ELF-1 (cell line): ENCODE data around the gene RANBP10.
"Not testable (repeated sequence)": the region's sequence is repeated elsewhere in the genome, so short reads cannot be mapped to it uniquely, and the experiment has no call there.

Experiments
- DNase-seq: peaks from one replicate; pipeline ENCODE4 v3.0.0-alpha.2; 2016; ENCODE audit warnings: low read depth, low spot score

Gene RANBP10

GRCh38 chr16:67806428-67807147 is at the start of gene RANBP10, which contains the start of gene TSNAXIP1:
Gene RANBP10, minus strand, starts transcription at chr16:67806560. Its CDS starts 24 bp downstream, at chr16:67806536.
Gene TSNAXIP1, plus strand, starts transcription at chr16:67806889. Its CDS starts 261 bp downstream, at chr16:67807150.
- DNase-seq: peak; percentile 100

DNA sequence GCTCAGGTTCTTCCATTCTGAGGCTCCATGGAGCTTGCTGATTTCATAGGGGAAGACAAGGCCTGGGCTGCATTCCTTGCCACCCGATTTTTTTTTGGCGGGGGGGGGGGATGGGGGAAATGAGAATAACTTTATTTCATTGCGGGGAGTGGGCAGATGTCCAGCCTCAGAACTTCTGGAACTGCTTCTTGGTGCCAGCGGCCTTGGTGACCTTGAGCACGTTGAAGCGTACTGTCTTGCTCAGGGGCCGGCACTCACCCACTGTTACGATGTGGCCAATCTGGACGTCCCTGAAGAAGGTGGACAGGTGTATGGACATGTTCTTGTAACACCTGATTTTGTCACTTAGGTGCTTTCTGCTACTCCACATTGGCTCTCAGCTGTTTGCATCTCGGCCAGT is 49.4 kb upstream of the RANBP10 start:
- no peak for DNase-seq

GRCh38 chr16:67853670-67854069 is 47.3 kb upstream of the RANBP10 start:
- DNase-seq: no peak

DNA sequence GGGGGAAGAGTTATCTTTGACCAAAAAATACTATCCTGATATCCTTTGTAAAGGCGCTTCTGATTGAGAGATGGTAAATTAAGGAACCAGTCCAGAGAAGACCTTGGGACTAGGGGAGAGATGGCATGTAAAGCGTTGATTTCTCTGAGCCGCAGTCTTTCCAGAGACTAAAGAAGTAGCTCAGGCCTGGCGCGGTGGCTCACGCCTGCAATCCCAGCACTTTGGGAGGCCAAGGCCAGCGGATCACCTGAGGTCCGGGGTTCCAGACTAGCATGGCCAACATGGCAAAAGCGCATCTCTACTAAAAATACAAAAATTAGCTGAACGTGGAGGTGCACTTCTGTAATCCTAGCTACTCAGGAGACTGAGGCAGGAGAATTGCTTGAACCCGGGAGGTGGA is 41.8 kb upstream of the RANBP10 start:
- no peak for DNase-seq

DNA sequence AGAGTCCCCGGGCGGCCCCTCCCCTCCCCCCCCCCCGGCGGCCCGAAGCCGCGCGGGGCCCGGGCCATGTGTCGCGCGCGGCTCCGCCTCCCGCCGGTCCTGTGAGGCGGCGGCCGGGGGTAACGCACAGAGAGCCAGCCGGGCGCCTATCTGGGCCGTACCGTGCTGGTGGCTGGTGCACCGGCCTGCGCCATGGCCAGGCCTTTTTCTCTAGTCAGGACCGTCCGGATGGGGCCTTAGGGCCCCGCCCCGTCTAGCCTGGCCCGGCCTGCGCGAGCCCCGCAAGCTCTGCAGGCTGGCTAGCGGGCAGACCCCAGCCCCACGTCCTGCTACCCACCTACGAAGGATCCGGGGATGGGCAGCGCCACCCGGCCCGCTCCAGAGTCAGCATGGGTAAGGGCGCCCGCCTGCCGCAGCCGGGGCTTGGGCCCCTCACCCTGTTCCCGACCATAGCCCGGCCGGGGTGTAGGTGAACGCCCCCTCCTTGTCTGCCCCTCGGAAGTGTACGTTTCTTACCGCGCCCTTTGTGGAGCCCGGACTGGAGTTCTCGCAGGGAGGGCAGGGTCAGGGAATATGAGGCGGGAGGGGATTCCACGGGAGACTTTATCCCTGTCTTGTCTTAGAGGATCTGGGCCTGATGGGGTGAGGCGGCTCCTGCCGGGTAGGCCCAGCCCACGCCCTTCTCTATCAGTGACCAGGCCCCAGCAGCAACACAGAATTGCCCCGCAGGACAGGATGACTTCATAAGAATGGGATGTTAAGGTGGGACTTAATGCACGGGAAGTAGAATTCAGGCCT is 40.9 kb upstream of the RANBP10 start, which contains the start of gene CENPT:
Gene CENPT, minus strand, starts transcription at position 630 of the 798 bp plus-strand sequence. CDS start 13,834 bp downstream, outside the sequence.
- peak; percentile 89 for DNase-seq

DNA sequence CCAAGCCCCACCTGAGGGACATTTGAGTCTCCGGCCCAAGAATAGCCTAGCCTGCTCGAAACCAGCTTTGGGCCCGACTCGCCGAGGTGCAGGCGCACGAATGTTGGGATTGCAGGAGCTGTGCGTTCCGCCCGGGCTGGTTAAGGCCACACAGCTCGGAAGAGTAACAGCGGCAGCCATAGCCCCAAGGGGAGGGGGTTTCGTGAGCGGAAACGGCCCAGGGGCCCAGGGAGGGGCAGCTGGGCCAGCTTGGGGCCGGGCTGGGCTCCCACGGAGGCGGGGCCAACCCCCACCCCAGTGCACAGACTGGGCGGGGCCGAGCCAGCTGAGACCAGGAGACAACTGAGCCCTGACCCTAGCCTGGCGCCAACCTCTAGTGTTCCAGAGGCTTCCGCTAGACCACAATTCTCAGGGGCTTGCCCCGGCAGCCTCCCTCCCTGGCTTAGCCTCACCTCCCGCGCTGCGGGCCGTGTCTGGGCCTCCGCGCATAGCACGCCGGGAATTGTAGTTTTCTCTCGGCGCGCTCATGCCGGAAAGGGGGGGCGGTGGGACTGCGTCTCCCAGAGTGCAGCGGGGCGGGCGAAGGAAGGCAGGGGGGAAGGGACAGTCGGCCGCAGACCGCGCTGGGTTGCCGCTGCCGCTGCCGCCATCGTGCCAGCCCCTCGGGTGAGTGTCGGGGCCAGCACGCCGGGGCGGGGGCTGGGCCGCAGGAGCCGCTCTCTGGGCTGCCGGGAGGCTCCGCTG is 40.1 kb upstream of the RANBP10 start, which contains the start of gene NUTF2:
Gene NUTF2, plus strand, starts transcription at position 614 of the 744 bp plus-strand sequence. CDS start 18,198 bp downstream, outside the sequence.
- DNase-seq: peak; percentile 99

- no peak for DNase-seq
These were observed 39.6 kb upstream of the RANBP10 start for GRCh38 chr16:67846063-67846319.

DNA sequence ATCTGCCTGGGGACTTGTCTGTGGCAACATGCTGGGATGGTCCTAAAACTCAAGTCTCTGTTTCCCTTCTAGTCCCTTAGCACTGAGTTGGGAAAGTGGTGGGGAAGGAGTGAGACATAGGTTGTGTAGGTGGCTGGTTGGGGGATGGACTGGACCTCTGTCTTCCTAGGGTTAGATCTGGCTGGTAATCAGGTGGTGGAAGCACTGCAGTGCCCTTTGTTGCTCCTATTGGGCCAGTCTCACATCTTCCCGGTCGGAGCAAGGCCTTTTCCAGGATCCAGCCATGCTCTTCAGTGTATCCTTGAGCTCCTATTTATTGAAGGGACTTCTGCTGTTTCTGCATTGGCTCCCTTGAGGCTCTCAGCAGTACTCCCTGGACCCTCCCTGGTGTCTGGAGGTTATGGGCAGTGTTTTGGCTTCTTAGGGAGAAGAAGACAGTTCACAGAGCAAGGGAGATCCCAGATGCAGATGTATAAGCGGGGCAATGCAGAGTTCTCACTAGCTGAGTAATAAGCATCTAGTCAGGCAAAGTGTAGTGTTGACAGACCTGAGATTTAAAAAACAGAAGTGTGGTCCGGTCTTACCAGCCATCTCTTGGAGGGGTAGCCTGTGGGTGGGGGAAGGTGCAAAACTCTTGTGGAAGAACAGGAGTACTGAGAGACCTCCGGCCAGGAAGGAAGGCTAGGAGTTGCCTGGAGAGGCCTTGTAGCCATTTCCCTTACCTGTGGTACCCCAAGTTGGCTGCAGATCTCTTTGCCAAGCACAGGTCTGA is 39.1 kb upstream of the RANBP10 start:
- DNase-seq: no peak

- DNase-seq: peak; percentile 54
These were observed 38.1 kb upstream of the RANBP10 start for GRCh38 chr16:67844497-67844896.

DNA sequence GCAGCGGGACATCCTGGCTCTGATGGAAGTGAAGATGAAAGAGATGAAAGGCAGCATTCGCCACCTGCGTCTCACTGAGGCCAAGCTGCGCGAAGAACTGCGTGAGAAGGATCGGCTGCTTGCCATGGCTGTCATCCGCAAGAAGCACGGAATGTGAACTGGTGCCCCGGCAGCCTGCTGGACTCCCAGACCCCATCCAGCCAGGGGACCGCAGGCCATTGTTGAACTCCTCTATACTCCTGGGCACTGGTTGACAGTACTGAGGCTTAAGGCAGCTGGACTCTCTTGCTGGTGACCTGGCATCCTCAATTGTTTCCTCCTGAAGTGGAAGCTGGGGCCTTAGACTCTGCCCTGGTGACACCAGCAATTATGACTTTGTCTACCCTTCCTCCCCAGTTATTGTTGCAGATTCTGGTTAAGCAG is 37.0 kb upstream of the RANBP10 start:
- no peak for DNase-seq

DNA sequence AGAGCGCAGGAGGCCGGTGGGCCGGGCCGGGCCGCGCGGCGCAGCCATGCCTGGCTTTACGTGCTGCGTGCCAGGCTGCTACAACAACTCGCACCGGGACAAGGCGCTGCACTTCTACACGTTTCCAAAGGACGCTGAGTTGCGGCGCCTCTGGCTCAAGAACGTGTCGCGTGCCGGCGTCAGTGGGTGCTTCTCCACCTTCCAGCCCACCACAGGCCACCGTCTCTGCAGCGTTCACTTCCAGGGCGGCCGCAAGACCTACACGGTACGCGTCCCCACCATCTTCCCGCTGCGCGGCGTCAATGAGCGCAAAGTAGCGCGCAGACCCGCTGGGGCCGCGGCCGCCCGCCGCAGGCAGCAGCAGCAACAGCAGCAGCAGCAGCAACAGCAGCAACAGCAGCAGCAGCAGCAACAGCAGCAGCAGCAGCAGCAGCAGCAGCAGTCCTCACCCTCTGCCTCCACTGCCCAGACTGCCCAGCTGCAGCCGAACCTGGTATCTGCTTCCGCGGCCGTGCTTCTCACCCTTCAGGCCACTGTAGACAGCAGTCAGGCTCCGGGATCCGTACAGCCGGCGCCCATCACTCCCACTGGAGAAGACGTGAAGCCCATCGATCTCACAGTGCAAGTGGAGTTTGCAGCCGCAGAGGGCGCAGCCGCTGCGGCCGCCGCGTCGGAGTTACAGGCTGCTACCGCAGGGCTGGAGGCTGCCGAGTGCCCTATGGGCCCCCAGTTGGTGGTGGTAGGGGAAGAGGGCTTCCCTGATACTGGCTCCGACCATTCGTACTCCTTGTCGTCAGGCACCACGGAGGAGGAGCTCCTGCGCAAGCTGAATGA is 36.4 kb upstream of the RANBP10 start:
- DNase-seq: peak; percentile 79

DNA sequence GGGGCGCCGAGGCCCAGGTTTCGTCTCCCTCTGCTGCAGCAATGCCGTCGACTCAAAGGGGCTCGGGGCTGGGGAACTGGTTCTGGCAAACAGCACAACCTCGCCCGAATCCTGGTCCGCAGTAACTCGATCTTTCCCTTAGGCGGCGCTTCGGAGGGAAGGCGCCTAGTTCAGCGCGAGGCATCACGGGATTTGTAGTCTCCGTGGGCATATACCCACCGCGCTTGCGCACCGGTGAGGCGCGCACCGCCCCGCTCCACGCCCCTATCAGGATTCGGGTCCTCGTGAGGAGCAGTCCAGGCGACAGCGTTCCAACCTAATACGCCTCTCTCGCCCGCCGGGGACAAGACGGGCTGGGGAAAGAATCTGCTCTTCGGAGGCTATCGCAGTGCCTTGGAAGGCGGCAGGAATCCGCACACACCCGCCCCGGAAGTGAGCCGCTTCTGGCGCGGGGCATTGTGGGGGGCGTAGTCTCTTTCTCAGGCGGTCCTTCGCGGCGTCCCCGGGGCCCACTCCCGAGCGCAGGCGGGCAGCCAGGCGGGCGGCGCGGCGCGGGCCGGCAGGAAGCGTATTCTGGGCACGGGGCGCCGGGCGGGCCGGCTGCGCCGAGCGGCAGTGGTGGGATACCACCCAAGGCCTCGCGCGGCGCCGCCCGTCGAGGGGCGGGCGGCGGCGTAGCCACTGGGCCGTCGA is 35.6 kb upstream of the RANBP10 start, which contains the start of gene THAP11:
Gene THAP11, plus strand, starts transcription at position 505 of the 693 bp plus-strand sequence. CDS start 235 bp downstream, outside the sequence.
- peak; percentile 99 for DNase-seq

GRCh38 chr16:67841198-67841815 is 34.9 kb upstream of the RANBP10 start:
- no peak for DNase-seq

DNA sequence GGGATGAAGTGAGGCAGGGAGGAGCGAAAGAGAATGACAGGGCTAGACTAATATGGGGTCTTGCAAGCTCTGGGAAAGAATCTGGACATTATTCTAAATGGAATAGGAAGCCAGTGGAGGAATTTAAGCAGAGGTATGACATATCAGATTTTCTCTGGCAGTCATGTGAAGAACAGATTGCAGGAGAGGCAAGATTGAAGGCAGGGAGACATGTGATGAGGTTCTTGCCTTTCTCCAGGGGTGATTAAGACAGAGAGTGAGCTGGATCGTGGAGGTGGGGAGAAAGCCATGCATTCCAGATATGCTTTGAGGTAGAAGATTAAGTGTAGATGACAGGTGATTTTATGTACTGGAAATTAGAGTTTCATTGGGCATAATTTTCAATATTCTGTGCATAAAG is 31.5 kb upstream of the RANBP10 start:
- no peak for DNase-seq

GRCh38 chr16:67837190-67837589 is 30.8 kb upstream of the RANBP10 start:
- DNase-seq: not testable (repeated sequence)

DNA sequence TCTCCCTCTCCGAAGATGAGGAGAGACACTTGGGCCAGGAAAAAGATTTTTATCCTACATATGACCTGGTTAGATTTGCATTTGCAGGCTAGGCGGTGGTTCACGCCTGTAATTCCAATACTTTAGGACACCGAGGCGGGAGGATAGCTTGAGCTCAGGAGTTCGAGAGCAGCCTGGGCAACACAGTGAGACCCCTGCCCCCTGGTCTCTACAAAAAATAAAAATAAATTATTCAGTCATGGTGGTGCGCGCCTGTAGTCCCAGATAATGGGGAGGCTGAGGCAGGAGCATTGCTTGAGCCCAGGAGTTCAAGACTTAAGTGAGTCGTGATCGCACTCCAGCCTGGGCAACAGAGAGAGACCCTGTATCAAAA is 27.9 kb upstream of the RANBP10 start:
- no peak for DNase-seq

- DNase-seq: peak; percentile 94
These were observed 27.3 kb upstream of the RANBP10 start for GRCh38 chr16:67833415-67834241.

- peak; percentile 27 for DNase-seq
These were observed 26.7 kb upstream of the RANBP10 start for GRCh38 chr16:67833030-67833414.
